WI38 (cell line): ENCODE data around the gene PPARA.

Experiments used
- H3K4me3 ChIP-seq: 2 replicates; pipeline ENCODE4 v1.5.1; 2011; ENCODE audit warnings: low read depth, mild to moderate bottlenecking, control low read depth, low read length
- TF ChIP-seq, protein P1 (sequence below): IDR thresholded peaks from 2 replicates; pipeline ENCODE4 v1.5.1; 2012; ENCODE audit warnings: low read depth, mild to moderate bottlenecking, control low read depth, low read length

PPARA gene

DNA sequence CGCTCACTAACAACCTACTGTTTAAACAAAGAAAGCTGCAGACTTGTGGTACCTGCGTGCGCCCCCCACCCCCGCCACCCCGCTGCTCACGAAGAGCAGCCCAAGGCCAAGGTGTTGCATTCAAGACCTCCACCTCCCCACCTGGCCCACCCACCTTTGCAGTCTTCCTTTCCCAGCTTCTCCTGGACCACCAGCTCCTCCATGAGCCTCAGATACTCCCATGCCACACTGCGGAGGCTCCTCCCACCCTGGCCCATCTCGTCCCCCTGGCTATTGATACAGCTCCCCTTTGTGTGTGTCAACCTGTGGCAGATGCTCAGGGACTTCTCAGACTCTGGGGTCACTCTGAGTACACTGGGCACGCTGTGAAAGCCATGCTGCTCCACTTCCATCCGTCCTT lies 95.9 kb downstream of the PPARA start:
- no peak overlapping the region for H3K4me3 ChIP-seq

DNA sequence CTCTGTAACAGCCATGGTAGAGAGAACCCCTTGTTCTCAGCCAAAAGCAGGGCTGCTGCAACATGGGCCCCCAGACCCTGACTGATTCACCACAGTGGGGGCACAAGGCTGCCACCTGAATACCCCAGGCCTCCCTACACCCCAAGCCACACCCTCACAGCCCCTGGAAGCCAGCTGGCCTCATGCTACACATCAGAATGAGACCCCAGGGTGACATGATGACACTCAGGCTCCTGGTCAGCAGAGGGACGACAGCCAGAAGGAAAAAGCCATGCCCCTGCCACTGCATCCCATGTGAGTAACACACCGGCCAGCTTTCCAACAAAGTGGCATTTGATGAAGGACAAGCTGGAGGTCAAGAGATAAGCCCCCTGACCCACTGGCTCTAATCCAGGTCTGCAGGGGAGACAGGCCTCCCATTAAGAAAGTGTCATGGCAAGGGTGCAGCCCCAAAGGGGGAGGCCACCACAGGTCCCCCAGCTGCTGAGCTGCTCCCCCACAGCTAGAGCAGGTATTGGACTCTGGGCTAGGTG lies 97.2 kb downstream of the PPARA start:
- TF ChIP-seq, protein P1, sequence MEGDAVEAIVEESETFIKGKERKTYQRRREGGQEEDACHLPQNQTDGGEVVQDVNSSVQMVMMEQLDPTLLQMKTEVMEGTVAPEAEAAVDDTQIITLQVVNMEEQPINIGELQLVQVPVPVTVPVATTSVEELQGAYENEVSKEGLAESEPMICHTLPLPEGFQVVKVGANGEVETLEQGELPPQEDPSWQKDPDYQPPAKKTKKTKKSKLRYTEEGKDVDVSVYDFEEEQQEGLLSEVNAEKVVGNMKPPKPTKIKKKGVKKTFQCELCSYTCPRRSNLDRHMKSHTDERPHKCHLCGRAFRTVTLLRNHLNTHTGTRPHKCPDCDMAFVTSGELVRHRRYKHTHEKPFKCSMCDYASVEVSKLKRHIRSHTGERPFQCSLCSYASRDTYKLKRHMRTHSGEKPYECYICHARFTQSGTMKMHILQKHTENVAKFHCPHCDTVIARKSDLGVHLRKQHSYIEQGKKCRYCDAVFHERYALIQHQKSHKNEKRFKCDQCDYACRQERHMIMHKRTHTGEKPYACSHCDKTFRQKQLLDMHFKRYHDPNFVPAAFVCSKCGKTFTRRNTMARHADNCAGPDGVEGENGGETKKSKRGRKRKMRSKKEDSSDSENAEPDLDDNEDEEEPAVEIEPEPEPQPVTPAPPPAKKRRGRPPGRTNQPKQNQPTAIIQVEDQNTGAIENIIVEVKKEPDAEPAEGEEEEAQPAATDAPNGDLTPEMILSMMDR = no peak
- H3K4me3 ChIP-seq = no peak overlapping the region

More for the DNA sequence above, 95.9 kb downstream of the PPARA start:
- TF ChIP-seq, protein P1 = no peak

DNA sequence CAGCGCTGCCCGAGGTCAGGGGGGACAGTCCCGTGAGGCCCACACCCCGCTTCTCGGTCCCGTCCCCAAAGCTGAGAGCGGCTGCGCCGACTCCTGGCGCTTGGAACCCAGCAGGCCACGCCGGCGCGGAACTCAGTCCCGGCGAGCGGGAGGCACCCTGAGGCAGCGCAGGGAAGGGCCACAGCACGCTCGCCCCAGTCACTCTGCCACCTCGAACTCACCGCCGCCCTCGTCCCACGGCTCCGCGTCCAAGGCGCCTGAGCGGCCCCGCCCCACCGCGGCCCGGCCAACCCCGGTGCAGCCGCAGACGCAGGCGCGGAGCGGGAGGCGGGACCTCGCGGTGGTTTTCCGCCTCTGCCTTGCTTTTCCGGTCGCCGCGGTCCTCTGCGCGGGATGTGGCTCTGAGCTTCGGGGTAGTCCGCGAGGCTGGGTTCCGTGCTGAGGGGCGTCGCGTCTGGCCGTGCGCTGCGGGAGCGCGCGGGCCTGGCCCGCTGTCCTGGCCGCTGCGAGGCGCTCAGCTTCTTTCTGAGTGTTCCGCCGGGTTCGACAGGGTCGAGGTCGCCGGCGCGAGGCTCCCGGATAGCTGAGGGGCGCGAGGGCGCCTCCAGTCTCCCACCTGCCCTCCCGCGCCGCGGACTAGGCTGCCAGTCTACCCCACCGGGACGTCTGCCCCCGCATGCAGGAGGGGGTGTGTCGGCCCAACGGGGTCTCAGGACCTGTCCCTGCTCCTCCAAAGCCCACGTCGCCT lies 99.9 kb downstream of the PPARA start, which contains the start of gene CDPF1:
Gene CDPF1, minus strand, starts transcription at position 259 of the 748 bp plus-strand sequence. CDS start 2,009 bp downstream, outside the sequence.
- TF ChIP-seq, protein P1 = no peak
- H3K4me3 ChIP-seq = peak within 1 kb of the TSS; percentile 84

DNA sequence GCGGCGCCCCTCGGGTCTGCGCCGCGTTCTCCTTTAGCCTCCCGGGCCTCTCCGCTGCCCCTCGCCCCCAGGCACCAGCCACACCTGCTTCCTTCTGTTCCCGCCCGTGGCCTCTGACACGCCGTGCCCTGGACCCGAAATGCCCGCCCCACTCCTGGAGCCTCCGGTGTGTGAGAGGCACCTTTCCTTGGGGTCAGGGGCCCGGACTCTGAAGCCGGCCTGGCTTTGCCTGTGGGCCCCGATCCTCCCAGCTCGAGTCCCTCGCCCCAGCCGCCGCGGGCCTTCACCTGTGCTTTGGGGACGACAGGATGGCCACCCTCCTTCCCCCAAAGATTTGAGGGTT lies 100.4 kb downstream of the PPARA start:
- peak overlapping the region; percentile 84 for H3K4me3 ChIP-seq
- TF ChIP-seq, protein P1 = no peak

DNA sequence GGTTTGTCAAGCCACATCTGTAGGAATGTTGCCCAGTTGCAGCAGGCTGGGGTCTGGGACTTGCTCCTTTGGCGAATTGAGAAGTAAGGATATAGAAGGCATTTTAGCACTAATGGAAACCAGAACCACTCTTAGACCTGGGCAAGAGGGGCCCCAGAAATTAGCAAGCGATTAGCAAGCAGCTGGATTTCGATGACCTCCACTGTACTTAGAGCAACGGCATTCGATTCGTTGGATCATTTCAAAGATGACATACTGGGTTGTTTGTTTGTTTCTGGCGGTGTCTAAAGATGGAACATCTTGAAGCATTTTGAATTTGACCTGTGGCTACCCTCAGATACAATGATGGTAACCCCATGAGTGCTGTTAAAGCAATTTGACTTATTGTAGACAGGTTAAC lies 100.9 kb downstream of the PPARA start:
- peak overlapping the region; percentile 84 for H3K4me3 ChIP-seq
- TF ChIP-seq, protein P1 = no peak

DNA sequence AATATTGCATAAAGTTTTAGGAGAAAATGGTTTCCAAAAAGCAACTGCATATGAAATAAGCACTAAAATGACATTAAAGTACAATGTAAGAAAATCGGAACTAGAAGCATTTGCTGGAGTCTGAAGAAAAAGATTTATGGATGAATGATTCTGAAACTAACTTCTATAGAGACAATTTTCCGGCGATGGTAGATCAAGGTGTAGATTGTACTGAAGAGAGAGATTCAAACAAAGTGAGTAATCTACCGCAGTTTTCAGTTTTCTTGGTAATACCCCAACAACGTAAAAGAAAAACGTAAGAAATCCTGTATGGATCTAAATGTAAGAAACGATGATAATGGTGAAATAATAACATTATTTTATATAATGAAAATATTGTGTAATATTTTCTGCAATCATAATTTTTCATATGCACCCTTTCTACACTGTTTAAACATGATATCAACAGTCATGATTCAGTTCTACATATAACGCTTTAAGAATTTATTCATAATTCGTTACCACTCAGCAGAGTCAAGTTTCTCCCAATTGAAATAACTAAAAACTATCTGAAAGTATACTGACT lies 101.6 kb downstream of the PPARA start:
- TF ChIP-seq, protein P1 = no peak
- no peak overlapping the region for H3K4me3 ChIP-seq

DNA sequence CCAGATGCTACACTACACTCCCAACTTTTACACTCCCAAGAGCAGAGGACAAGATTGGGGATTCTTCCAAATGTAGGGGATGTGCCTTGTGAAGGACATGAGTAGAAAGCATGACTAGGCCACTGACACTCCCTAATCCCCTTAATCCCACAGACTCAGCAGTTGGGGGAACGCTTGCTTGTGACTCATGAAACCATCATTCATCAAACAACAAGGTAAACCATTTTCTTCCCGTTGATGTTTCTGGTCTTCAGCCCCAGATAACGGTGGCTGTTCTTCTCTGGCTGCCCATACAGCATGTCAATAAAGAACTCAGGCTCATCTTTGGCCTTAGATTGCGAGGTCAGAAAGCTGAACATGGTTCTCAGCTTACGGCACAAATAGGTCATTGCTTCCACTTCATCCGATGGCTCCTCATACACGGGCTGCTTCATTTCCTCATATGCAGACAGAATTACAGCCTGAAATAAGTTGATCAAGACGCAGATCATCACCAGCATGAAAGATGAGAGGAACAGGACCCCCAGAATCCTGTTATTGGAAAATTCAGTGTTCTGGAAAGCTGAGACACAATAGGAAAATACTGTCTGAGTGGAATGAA lies 106.1 kb downstream of the PPARA start:
- TF ChIP-seq, protein P1 = no peak

More for the DNA sequence above, 106.1 kb downstream of the PPARA start:
- no peak overlapping the region for H3K4me3 ChIP-seq
